Gastrocnemius medialis (tissue), 4 donors: Measurements from ENCODE around the gene RAB25.

ENCODE experiments used
- CTCF ChIP-seq, 5 experiments: fragments of 450-650 bp in 3 of 5; fragments of 200-600 bp in 2 of 5; sonication (generic) in 2 of 5; IDR thresholded peaks in 4 of 5; conservative IDR thresholded peaks in 1 of 5; 1 replicate in 4 of 5; 2 replicates in 1 of 5; pipeline ENCODE4 v1.5.1; 2016 to 2019; ENCODE audit warnings: antibody characterized with exemption in 5 of 5, mild to moderate bottlenecking in 3 of 5, moderate library complexity in 3 of 5
- POLR2A ChIP-seq, 2 donors: fragments of 450-650 bp; IDR thresholded peaks; one replicate each; pipeline ENCODE4 v1.6.1; 2017; ENCODE audit warnings: antibody characterized with exemption in 2 of 2, mild to moderate bottlenecking in 2 of 2, moderate library complexity in 2 of 2

DNA sequence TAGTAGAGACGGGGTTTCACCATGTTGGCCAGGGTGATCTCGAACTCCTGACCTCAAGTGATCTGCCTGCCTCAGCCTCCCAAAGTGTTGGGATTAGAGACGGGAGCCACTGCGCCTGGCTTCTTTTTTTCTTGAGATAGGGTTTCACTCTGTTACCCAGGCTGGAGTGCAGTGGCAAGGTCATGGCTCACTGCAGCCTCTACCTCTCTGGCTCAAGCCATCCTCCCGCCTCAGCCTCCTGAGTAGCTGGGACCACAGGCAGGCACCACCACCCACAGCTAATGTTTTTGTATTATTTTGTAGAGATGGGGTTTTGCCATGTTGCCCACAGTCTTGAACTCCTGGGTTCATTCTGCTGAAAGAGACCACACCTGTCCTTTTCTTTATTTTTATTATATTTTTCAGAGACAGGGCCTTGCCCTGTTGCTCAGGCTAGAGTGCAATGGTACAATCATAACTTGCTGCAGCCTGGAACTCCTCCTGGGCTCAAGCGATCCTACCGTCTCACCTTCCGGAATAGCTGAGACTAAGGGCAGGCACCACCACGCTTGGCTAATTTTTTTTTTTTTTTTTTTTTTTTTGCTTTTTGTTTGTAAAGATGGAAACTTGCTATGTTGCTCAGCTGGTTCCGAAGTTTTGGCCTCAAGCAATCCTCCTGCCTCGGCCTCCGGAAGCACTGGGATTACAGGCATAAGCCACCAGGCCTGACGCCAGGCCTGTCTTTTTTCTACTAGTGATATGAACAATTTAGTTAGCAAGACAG is 56.6 kb downstream of the RAB25 start:
- TF ChIP-seq CTCF (IDR thresholded peaks at IDR 0.05 in 4 of 5, conservative IDR thresholded peaks at IDR 0.05 in 1 of 5) (no peak), POLR2A (IDR thresholded peaks at IDR 0.05) (no peak)
